Adipocyte (in vitro differentiated cells): ENCODE measurements around the gene PCA3.

Experiments used
- DNase-seq: peaks from one replicate; pipeline ENCODE4 v3.0.0-alpha.2; 2015; ENCODE audit warnings: low read depth
- H3K27me3 ChIP-seq: replicated peaks from 2 replicates; pipeline ENCODE4 v1.7.0; 2013; ENCODE audit warnings: mild to moderate bottlenecking, low read length, moderate library complexity; ENCODE audit not compliant: control insufficient read depth, insufficient read depth
- H3K36me3 ChIP-seq: 2 replicates; pipeline ENCODE4 v1.7.0; 2013; ENCODE audit warnings: low read length, mild to moderate bottlenecking, moderate library complexity; ENCODE audit not compliant: control insufficient read depth, insufficient read depth, severe bottlenecking
- H3K4me1 ChIP-seq: 2 replicates; pipeline ENCODE4 v1.7.0; 2013; ENCODE audit warnings: mild to moderate bottlenecking, low read length, moderate library complexity; ENCODE audit not compliant: control insufficient read depth, insufficient read depth
- H3K4me3 ChIP-seq: 2 replicates; pipeline ENCODE4 v1.7.0; 2013; ENCODE audit warnings: mild to moderate bottlenecking, low read length, moderate library complexity
- H3K9ac ChIP-seq: 2 replicates; pipeline ENCODE4 v1.7.0; 2013; ENCODE audit warnings: mild to moderate bottlenecking, low read length, moderate library complexity
- H3K9me3 ChIP-seq: 2 replicates; pipeline ENCODE4 v1.7.0; 2013; ENCODE audit warnings: mild to moderate bottlenecking, low read length, moderate library complexity; ENCODE audit not compliant: control insufficient read depth

The PCA3 gene

GRCh38 chr9:76796296-76796695, 32.1 kb downstream of the PCA3 start:
- DNase-seq: no peak
- H3K4me1 ChIP-seq: no peaks in the 10 kb centered on the region
- H3K9me3 ChIP-seq: no peaks in the 10 kb centered on the region
- no peak overlapping the region for H3K4me3 ChIP-seq
- peaks cover 11% of the 10 kb centered on the region for H3K36me3 ChIP-seq
- no peak overlapping the region for H3K9ac ChIP-seq
- H3K27me3 ChIP-seq: no peaks in the 10 kb centered on the region

DNA sequence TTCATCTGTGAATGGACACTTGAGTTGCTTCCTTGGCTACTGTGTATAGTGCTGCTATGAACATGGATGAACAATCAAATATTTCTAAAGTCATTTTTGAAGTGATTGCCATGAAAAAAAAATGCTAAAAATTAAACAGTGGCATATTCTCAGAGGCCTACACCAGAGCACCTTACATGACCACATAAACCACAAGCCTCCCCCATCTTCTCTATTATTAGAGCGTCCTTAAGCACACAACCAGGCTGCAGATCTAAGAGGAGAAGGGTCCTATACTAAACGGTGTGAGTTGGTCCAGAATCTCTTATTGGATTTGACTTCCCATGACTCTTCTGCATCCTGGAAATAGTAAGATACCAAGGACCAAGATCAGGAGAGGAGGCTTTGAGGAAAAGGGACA, 34.3 kb downstream of the PCA3 start:
- H3K9me3 ChIP-seq: no peaks in the 10 kb centered on the region
- DNase-seq: no peak

DNA sequence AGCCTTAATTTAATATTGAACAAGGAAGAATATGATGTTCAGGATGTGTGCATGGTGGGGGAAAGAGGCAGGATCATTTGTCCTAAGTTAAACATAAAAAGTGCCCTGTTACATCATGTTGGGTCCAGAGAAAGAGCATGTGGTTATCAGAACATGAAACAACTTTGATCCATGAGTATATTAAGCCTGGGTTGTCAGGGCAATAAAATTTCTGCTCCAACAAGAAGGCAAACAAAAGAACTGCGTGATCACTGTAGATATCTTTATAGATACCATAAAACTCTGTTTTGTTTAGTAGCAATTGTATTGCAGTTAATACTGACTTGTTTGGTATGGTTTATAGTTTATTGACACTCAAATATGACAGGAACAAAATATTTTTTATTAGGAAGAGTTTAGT, 35.2 kb downstream of the PCA3 start:
- no peak overlapping the region for H3K4me3 ChIP-seq

More for the DNA sequence above, 34.3 kb downstream of the PCA3 start:
- no peak overlapping the region for H3K4me3 ChIP-seq
- peaks cover 5% of the 10 kb centered on the region for H3K36me3 ChIP-seq
- no peak overlapping the region for H3K9ac ChIP-seq
- no peaks in the 10 kb centered on the region for H3K4me1 ChIP-seq
- no peaks in the 10 kb centered on the region for H3K27me3 ChIP-seq

GRCh38 chr9:76800901-76801300, 36.7 kb downstream of the PCA3 start:
- no peak for DNase-seq
- Histone ChIP-seq H3K9ac (no peak overlapping the region), H3K4me1 (peaks cover 4% of the 10 kb centered on the region), H3K9me3 (no peaks in the 10 kb centered on the region), H3K4me3 (no peak overlapping the region), H3K36me3 (peaks cover 24% of the 10 kb centered on the region), H3K27me3 (no peaks in the 10 kb centered on the region)

More for the DNA sequence above, 35.2 kb downstream of the PCA3 start:
- Histone ChIP-seq H3K27me3 (no peaks in the 10 kb centered on the region), H3K36me3 (peaks cover 15% of the 10 kb centered on the region), H3K9ac (no peak overlapping the region), H3K4me1 (peaks cover 2% of the 10 kb centered on the region), H3K9me3 (no peaks in the 10 kb centered on the region)
- no peak for DNase-seq

DNA sequence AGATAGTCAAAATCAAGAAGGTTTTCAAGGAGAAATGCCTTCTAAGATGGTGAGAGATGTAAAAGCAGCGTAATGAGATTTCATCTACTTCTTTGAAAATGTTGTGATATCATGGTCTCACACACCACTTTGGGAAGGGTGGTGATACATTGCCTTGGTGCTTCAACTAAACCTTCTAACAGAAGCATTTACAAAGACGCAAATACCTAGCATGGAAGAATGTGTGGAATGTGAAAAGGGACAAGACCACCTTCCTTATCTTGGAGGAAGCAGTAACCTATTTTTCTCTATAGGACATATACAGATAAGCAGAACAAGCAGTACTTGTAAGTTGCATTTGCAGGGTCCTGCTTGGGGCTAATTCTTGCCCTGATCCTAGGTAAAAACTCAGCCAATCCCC, 38.8 kb downstream of the PCA3 start:
- DNase-seq: no peak
- Histone ChIP-seq H3K9me3 (no peaks in the 10 kb centered on the region), H3K36me3 (peaks cover 28% of the 10 kb centered on the region), H3K4me3 (no peak overlapping the region), H3K27me3 (no peaks in the 10 kb centered on the region), H3K9ac (no peak overlapping the region), H3K4me1 (peaks cover 4% of the 10 kb centered on the region)

- no peaks in the 10 kb centered on the region for H3K9me3 ChIP-seq
- no peak overlapping the region for H3K4me3 ChIP-seq
- H3K4me1 ChIP-seq: peaks cover 4% of the 10 kb centered on the region
- peaks cover 28% of the 10 kb centered on the region for H3K36me3 ChIP-seq
- H3K27me3 ChIP-seq: no peaks in the 10 kb centered on the region
- no peak for DNase-seq
- H3K9ac ChIP-seq: no peak overlapping the region
These were observed 39.5 kb downstream of the PCA3 start for GRCh38 chr9:76803762-76804161.

DNA sequence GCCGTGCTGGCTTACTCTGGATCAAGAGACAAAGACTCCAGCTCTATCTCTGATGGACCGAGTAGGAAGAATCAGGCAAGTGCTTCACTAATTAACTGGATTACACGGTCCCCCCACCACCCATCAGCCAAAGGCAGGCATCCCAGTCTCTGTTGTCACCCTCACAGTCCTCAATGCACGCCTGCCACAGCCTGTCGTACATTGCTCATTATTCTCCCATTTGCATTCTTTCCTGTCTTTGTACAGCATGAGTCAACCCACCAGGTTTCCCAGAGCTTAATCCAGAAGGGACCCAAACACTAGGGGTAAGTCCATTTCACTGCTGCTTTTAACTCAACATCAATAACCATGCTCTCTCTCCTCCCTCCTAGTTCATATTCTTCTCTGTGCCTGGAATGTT, 44.4 kb downstream of the PCA3 start:
- Histone ChIP-seq H3K4me1 (peaks cover 4% of the 10 kb centered on the region), H3K36me3 (peaks cover 48% of the 10 kb centered on the region), H3K4me3 (no peak overlapping the region), H3K9me3 (no peaks in the 10 kb centered on the region), H3K27me3 (no peaks in the 10 kb centered on the region), H3K9ac (no peak overlapping the region)
- DNase-seq: no peak

DNA sequence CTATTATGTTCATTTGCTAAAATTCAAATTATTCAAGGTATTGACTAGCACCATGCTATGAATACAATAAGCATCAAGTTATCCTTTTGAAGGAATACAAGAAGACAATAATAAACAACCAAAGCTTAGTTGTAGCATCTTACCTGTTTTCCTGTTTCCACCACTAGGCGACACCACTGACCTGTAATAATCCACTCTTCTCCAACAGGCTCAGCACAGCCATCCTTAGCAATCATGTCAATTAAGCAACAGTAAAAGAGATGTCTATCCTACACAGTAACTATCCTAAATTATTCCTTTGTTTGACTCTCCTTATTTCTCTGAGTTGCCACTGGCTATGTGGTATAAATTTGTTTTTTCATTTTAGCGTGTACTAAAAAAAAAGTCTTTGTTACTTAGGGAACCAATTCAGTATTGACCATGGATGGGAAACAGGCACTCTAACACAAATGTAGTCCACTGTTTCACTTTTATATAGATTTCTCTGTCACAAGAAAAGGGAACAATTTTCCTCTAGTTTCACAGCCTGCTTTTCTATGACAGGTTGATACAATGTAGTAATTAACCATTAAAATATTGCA, 46.2 kb downstream of the PCA3 start:
- peak overlapping the region; percentile 8 for H3K9ac ChIP-seq
- no peak overlapping the region for H3K4me3 ChIP-seq
- no peaks in the 10 kb centered on the region for H3K27me3 ChIP-seq
- H3K4me1 ChIP-seq: no peaks in the 10 kb centered on the region
- peak; percentile 82 for DNase-seq
- peaks cover 46% of the 10 kb centered on the region for H3K36me3 ChIP-seq
- H3K9me3 ChIP-seq: no peaks in the 10 kb centered on the region

DNA sequence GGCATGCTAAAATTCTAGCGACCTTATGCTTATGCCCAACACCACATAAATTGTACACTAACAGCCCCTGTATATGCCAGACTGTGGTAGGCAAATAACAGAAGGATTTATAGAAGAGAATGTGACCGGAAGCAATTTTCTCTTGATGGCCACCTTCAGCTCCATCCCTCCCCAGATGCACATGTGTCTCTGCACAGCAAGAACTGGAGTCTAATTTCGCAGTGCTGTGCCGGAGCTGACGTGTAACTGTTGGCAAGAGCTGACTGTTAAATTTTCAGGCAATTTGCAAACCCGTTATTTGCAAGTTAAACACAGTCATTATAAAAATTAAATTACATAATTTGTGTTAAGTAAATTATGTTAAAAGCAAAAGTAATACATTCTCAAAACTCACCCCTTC, 48.4 kb downstream of the PCA3 start:
- Histone ChIP-seq H3K4me1 (peaks cover 9% of the 10 kb centered on the region), H3K36me3 (peaks cover 40% of the 10 kb centered on the region), H3K27me3 (no peaks in the 10 kb centered on the region), H3K9ac (no peak overlapping the region), H3K9me3 (no peaks in the 10 kb centered on the region), H3K4me3 (no peak overlapping the region)
- no peak for DNase-seq

DNA sequence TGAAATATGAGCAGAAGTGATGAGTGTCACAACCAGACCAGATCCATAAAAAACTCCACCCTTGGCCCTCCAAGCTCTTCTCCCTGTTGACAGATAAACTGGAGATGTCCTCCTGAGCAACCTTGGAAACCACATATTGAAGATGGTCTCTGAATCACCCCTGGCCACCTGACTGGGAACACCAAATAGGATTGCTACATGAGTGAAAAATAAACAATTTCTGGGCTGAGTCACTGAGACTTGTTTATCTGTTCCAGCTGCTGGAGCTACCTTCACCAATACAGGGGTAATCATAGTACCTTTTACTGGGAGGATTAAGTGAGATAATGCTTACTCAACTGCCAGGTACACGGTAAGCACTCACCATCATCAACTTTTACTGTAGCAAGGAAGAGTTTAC, 53.3 kb downstream of the PCA3 start:
- Histone ChIP-seq H3K4me1 (peaks cover 22% of the 10 kb centered on the region), H3K36me3 (peaks cover 41% of the 10 kb centered on the region), H3K9ac (peak overlapping the region; percentile 84), H3K9me3 (no peaks in the 10 kb centered on the region), H3K4me3 (peak overlapping the region; percentile 57), H3K27me3 (no peaks in the 10 kb centered on the region)
- DNase-seq: peak; percentile 59

DNA sequence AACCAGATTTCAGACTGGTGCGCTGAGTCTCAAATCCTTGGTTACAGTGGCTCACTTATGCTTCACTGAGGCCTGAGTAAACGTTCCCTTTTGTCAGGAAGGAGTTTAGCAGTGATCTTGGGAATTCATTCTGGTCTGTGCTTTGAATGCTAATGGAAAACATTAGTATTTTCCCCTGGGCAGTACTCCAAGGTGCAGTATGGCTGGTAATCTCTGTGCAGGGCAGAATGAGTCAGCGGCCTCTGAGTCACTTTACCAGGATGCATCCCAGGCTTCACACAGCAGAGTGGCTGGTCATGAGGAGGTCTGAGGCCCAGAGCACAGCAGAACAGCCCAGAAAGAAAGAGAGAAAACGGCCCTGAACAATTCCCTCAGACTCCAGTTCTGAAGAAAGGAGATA, 54.0 kb downstream of the PCA3 start:
- H3K27me3 ChIP-seq: no peaks in the 10 kb centered on the region
- H3K4me1 ChIP-seq: peaks cover 22% of the 10 kb centered on the region
- peak; percentile 98 for DNase-seq
- H3K36me3 ChIP-seq: peaks cover 42% of the 10 kb centered on the region
- H3K9me3 ChIP-seq: no peaks in the 10 kb centered on the region
- H3K9ac ChIP-seq: peak overlapping the region; percentile 84
- peak overlapping the region; percentile 57 for H3K4me3 ChIP-seq

DNA sequence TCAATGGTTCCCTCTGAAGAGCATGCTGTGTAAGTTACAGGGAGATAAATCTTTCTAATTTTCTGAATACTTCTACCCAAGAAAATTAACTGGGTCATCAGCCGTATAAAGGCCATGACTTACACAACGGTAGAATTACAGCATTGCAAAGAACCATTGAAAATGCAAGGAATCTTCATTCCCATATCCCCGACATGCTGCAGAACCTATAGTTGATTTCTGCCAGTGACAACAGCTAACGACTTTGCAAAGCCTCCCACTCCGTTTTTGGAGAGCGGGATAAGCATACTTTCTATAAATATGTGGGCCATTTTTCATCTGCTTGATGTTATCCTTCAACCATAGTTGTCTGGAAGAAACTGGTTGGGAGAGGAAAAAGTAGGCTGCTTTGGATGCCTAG, 56.2 kb downstream of the PCA3 start:
- no peak overlapping the region for H3K4me3 ChIP-seq
- peaks cover 49% of the 10 kb centered on the region for H3K36me3 ChIP-seq
- H3K4me1 ChIP-seq: peaks cover 22% of the 10 kb centered on the region
- H3K9ac ChIP-seq: no peak overlapping the region
- no peaks in the 10 kb centered on the region for H3K27me3 ChIP-seq
- no peaks in the 10 kb centered on the region for H3K9me3 ChIP-seq
- DNase-seq: no peak
